Measurements from ENCODE around the gene LSM2.
"Not testable (repeated sequence)": the region's sequence is repeated elsewhere in the genome, so short reads cannot be mapped to it uniquely, and the experiment has no call there.

Gene LSM2

GRCh38 chr6:31797588-31797987 lies 9.2 kb downstream of the LSM2 start:
- peaks cover 3% of the 10 kb centered on the region for H3K36me3 ChIP-seq (ENCODE audit: control insufficient read depth, insufficient read depth, low read length)
- peaks cover 4% of the 10 kb centered on the region for H3K4me1 ChIP-seq (ENCODE audit: control insufficient read depth, insufficient read depth, low read length)
- WGBS, 2 experiments = 89 to 97% methylated on average over 5 of the region's 5 CpGs
- H3K27me3 ChIP-seq (ENCODE audit: control insufficient read depth, insufficient read depth, low read length, poor library complexity, severe bottlenecking) = no peaks in the 10 kb centered on the region
- H3K27ac ChIP-seq (ENCODE audit: insufficient read depth, low read depth, low read length, poor library complexity, severe bottlenecking) = no peak overlapping the region
- H3K9me3 ChIP-seq (ENCODE audit: control insufficient read depth, low read length) = no peaks in the 10 kb centered on the region
- no peak overlapping the region for H3K4me3 ChIP-seq (ENCODE audit: insufficient read depth, low read depth, low read length)

DNA sequence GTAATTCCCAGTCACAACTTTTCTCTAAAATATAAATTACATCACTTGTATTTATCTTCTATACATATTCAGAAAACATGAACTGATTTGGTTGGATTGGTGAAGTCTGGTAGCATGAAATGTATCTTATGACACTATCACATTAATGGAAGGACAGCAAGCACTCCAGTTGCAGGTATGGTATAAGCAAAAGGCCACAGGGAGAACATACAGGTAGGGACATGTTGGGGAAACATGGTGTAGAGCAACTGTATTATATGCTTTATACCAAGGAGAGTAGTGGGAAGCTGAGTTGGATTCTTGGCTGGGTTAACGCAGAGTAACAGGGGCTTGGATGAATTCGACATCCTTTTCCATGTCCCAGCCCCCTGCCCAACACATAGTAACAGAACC lies 9.8 kb downstream of the LSM2 start:
- Histone ChIP-seq H3K27me3 (ENCODE audit: control insufficient read depth, insufficient read depth, low read length, poor library complexity, severe bottlenecking) (no peaks in the 10 kb centered on the region), H3K36me3 (ENCODE audit: control insufficient read depth, insufficient read depth, low read length) (peaks cover 1% of the 10 kb centered on the region), H3K4me1 (ENCODE audit: control insufficient read depth, insufficient read depth, low read length) (peaks cover 4% of the 10 kb centered on the region), H3K9me3 (ENCODE audit: control insufficient read depth, low read length) (no peaks in the 10 kb centered on the region), H3K4me3 (ENCODE audit: insufficient read depth, low read depth, low read length) (no peak overlapping the region), H3K27ac (ENCODE audit: insufficient read depth, low read depth, low read length, poor library complexity, severe bottlenecking) (no peak overlapping the region)
- WGBS, 2 experiments = 91% methylated on average over 2 of the region's 2 CpGs

- WGBS, 2 experiments = 3 to 4% methylated on average over 75 of the region's 75 CpGs
- H3K36me3 ChIP-seq (ENCODE audit: control insufficient read depth, insufficient read depth, low read length) = peaks cover 6% of the 10 kb centered on the region
- no peaks in the 10 kb centered on the region for H3K27me3 ChIP-seq (ENCODE audit: control insufficient read depth, insufficient read depth, low read length, poor library complexity, severe bottlenecking)
- peaks cover 4% of the 10 kb centered on the region for H3K4me1 ChIP-seq (ENCODE audit: control insufficient read depth, insufficient read depth, low read length)
- peak within 1 kb of the TSS; percentile 98 for H3K4me3 ChIP-seq (ENCODE audit: insufficient read depth, low read depth, low read length)
- H3K9me3 ChIP-seq (ENCODE audit: control insufficient read depth, low read length) = no peaks in the 10 kb centered on the region
- peak within 1 kb of the TSS; percentile 93 for H3K27ac ChIP-seq (ENCODE audit: insufficient read depth, low read depth, low read length, poor library complexity, severe bottlenecking)
Observed at GRCh38 chr6:31795616-31796298, 11.0 kb downstream of the LSM2 start, which contains the start of gene VARS1. VARS1 (minus strand) TSS chr6:31795752; CDS start chr6:31795217, 535 bp downstream.

- no peaks in the 10 kb centered on the region for H3K9me3 ChIP-seq (ENCODE audit: control insufficient read depth, low read length)
- peak overlapping the region; percentile 98 for H3K4me3 ChIP-seq (ENCODE audit: insufficient read depth, low read depth, low read length)
- peaks cover 8% of the 10 kb centered on the region for H3K36me3 ChIP-seq (ENCODE audit: control insufficient read depth, insufficient read depth, low read length)
- H3K27me3 ChIP-seq (ENCODE audit: control insufficient read depth, insufficient read depth, low read length, poor library complexity, severe bottlenecking) = no peaks in the 10 kb centered on the region
- peak overlapping the region; percentile 93 for H3K27ac ChIP-seq (ENCODE audit: insufficient read depth, low read depth, low read length, poor library complexity, severe bottlenecking)
- peaks cover 4% of the 10 kb centered on the region for H3K4me1 ChIP-seq (ENCODE audit: control insufficient read depth, insufficient read depth, low read length)
- 0 to 1% methylated on average over 44 of the region's 44 CpGs for WGBS, 2 experiments
Observed at GRCh38 chr6:31794866-31795615, 11.7 kb downstream of the LSM2 start.

GRCh38 chr6:31794294-31794865 lies 12.4 kb downstream of the LSM2 start:
- H3K4me1 ChIP-seq (ENCODE audit: control insufficient read depth, insufficient read depth, low read length) = peaks cover 4% of the 10 kb centered on the region
- H3K36me3 ChIP-seq (ENCODE audit: control insufficient read depth, insufficient read depth, low read length) = peaks cover 12% of the 10 kb centered on the region
- no peak overlapping the region for H3K27ac ChIP-seq (ENCODE audit: insufficient read depth, low read depth, low read length, poor library complexity, severe bottlenecking)
- 13 to 14% methylated on average over 7 of the region's 7 CpGs for WGBS, 2 experiments
- no peaks in the 10 kb centered on the region for H3K27me3 ChIP-seq (ENCODE audit: control insufficient read depth, insufficient read depth, low read length, poor library complexity, severe bottlenecking)
- H3K9me3 ChIP-seq (ENCODE audit: control insufficient read depth, low read length) = no peaks in the 10 kb centered on the region
- H3K4me3 ChIP-seq (ENCODE audit: insufficient read depth, low read depth, low read length) = peak overlapping the region; percentile 98

DNA sequence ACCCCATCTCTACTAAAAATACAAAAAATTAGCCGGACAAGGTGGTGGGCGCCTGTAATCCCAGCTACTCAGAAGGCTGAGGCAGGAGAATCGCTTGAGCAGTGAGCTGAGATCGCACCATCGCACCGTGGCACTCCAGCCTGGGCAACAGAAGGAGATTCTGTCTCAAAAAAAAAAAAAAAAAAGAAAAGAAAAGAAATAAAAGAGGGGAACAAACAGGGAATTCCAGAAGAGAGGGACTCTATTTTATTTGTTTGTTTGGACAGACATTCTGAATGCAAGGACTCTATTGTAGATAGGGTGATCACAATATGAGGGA lies 12.9 kb downstream of the LSM2 start:
- H3K36me3 ChIP-seq (ENCODE audit: control insufficient read depth, insufficient read depth, low read length) = peaks cover 14% of the 10 kb centered on the region
- not testable (repeated sequence) for H3K4me1 ChIP-seq (ENCODE audit: control insufficient read depth, insufficient read depth, low read length); H3K9me3 ChIP-seq (ENCODE audit: control insufficient read depth, low read length); H3K27ac ChIP-seq (ENCODE audit: insufficient read depth, low read depth, low read length, poor library complexity, severe bottlenecking); H3K27me3 ChIP-seq (ENCODE audit: control insufficient read depth, insufficient read depth, low read length, poor library complexity, severe bottlenecking)
- peak overlapping the region; percentile 98 for H3K4me3 ChIP-seq (ENCODE audit: insufficient read depth, low read depth, low read length)
- 90 to 93% methylated on average over 6 of the region's 6 CpGs for WGBS, 2 experiments

DNA sequence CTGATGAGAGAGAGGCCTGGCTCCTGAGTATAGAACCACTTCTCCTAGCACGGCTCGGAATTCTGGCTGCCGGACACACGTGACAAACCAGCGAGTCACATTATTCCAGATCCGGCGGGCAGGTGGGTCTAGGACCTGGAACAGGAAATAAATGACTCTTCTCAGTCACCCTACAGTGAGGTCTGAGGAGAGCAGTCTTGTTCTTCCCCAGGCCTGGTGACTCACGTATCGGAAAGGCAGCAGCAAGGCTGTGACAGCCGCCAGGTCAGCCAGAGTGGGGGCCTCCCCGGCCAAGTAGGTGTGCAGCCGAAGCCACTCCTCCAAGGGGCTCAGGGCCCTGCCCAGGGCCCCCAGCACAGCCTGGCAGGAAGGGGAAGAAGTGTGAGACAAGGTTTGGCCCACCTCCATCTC lies 14.0 kb downstream of the LSM2 start:
- Histone ChIP-seq H3K4me1 (ENCODE audit: control insufficient read depth, insufficient read depth, low read length) (peaks cover 4% of the 10 kb centered on the region), H3K36me3 (ENCODE audit: control insufficient read depth, insufficient read depth, low read length) (peaks cover 14% of the 10 kb centered on the region)

GRCh38 chr6:31792090-31792374 lies 14.7 kb downstream of the LSM2 start:
- H3K36me3 ChIP-seq (ENCODE audit: control insufficient read depth, insufficient read depth, low read length) = peaks cover 14% of the 10 kb centered on the region
- no peaks in the 10 kb centered on the region for H3K9me3 ChIP-seq (ENCODE audit: control insufficient read depth, low read length)
- no peak overlapping the region for H3K27ac ChIP-seq (ENCODE audit: insufficient read depth, low read depth, low read length, poor library complexity, severe bottlenecking)
- H3K4me1 ChIP-seq (ENCODE audit: control insufficient read depth, insufficient read depth, low read length) = peaks cover 4% of the 10 kb centered on the region
- H3K27me3 ChIP-seq (ENCODE audit: control insufficient read depth, insufficient read depth, low read length, poor library complexity, severe bottlenecking) = no peaks in the 10 kb centered on the region
- H3K4me3 ChIP-seq (ENCODE audit: insufficient read depth, low read depth, low read length) = no peak overlapping the region
- WGBS, 2 experiments = 89 to 90% methylated on average over 3 of the region's 3 CpGs

More for the DNA sequence above, 14.0 kb downstream of the LSM2 start:
- Histone ChIP-seq H3K9me3 (ENCODE audit: control insufficient read depth, low read length) (no peaks in the 10 kb centered on the region), H3K4me3 (ENCODE audit: insufficient read depth, low read depth, low read length) (no peak overlapping the region), H3K27ac (ENCODE audit: insufficient read depth, low read depth, low read length, poor library complexity, severe bottlenecking) (no peak overlapping the region), H3K27me3 (ENCODE audit: control insufficient read depth, insufficient read depth, low read length, poor library complexity, severe bottlenecking) (no peaks in the 10 kb centered on the region)
- WGBS, 2 experiments = 94% methylated on average over 12 of the region's 12 CpGs

- Histone ChIP-seq H3K4me3 (ENCODE audit: insufficient read depth, low read depth, low read length) (no peak overlapping the region), H3K9me3 (ENCODE audit: control insufficient read depth, low read length) (no peaks in the 10 kb centered on the region), H3K4me1 (ENCODE audit: control insufficient read depth, insufficient read depth, low read length) (peaks cover 4% of the 10 kb centered on the region), H3K36me3 (ENCODE audit: control insufficient read depth, insufficient read depth, low read length) (peaks cover 14% of the 10 kb centered on the region), H3K27me3 (ENCODE audit: control insufficient read depth, insufficient read depth, low read length, poor library complexity, severe bottlenecking) (no peaks in the 10 kb centered on the region), H3K27ac (ENCODE audit: insufficient read depth, low read depth, low read length, poor library complexity, severe bottlenecking) (no peak overlapping the region)
- 76 to 82% methylated on average over 12 of the region's 12 CpGs for WGBS, 2 experiments
Observed at GRCh38 chr6:31791324-31792089, 15.3 kb downstream of the LSM2 start.

DNA sequence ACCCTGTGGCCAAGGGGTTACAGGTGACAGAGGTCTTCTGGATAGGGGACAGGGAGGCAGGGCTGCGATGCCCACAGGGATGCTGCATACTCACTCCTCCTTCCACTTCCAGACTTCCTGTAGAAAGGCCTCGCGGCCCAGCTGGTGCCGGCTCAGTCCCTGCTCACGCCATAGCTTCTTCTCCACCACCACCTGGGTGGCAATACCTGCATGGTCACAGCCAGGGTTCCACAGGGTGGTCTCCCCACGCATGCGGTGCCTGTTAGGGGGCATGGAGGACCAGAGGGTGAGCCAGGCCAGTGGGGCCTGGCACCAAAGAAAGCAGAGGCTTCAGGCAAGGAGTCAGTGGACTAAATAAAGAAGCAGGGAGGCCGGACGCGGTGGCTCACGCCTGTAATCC lies 21.3 kb downstream of the LSM2 start:
- no peak overlapping the region for H3K4me3 ChIP-seq (ENCODE audit: insufficient read depth, low read depth, low read length)
- H3K4me1 ChIP-seq (ENCODE audit: control insufficient read depth, insufficient read depth, low read length) = no peaks in the 10 kb centered on the region
- peaks cover 13% of the 10 kb centered on the region for H3K36me3 ChIP-seq (ENCODE audit: control insufficient read depth, insufficient read depth, low read length)
- H3K27ac ChIP-seq (ENCODE audit: insufficient read depth, low read depth, low read length, poor library complexity, severe bottlenecking) = no peak overlapping the region
- whole genome bisulfite sequencing, 2 experiments = 95 to 96% methylated on average over 11 of the region's 11 CpGs
- no peaks in the 10 kb centered on the region for H3K9me3 ChIP-seq (ENCODE audit: control insufficient read depth, low read length)
- H3K27me3 ChIP-seq (ENCODE audit: control insufficient read depth, insufficient read depth, low read length, poor library complexity, severe bottlenecking) = no peaks in the 10 kb centered on the region

Measured in ectodermal cell (in vitro differentiated cells).